Measurements from ENCODE around the gene AIG1. TPM values are rescaled to one million over a fixed set of nuclear protein-coding genes. Genes with fewer than 3 reads are reported as not detected.

Gene AIG1
- total RNA-seq, 3 donors from 2014 or later = 18.5 to 21.5 (median 21.0) TPM

GRCh38 chr6:143107911-143108761, 47.4 kb downstream of the AIG1 start:
- H3K4me3 ChIP-seq = no peak overlapping the region
- DNase-seq = no peak
- no peaks in the 10 kb centered on the region for H3K9me3 ChIP-seq
- H3K4me1 ChIP-seq (ENCODE audit: low read depth) = no peaks in the 10 kb centered on the region
- no peak for ATAC-seq
- intact Hi-C loops (cut with DNase I, micrococcal nuclease) = no loop called here
- H3K36me3 ChIP-seq (ENCODE audit: low read depth) = no peaks in the 10 kb centered on the region
- TF ChIP-seq CTCF (IDR thresholded peaks at IDR 0.05) = no peak

- Histone ChIP-seq H3K4me3 (no peak overlapping the region), H3K4me1 (ENCODE audit: low read depth) (no peaks in the 10 kb centered on the region), H3K9me3 (no peaks in the 10 kb centered on the region), H3K36me3 (ENCODE audit: low read depth) (no peaks in the 10 kb centered on the region)
- intact Hi-C loops (cut with DNase I, micrococcal nuclease) = no loop called here
- ATAC-seq (no peak), DNase-seq (no peak)
- no peak for TF ChIP-seq CTCF (IDR thresholded peaks at IDR 0.05)
Measured at GRCh38 chr6:143109196-143109595, 48.5 kb downstream of the AIG1 start.

GRCh38 chr6:143110572-143110971, 49.9 kb downstream of the AIG1 start:
- Histone ChIP-seq H3K4me3 (no peak overlapping the region), H3K4me1 (ENCODE audit: low read depth) (peaks cover 3% of the 10 kb centered on the region), H3K9me3 (no peaks in the 10 kb centered on the region), H3K36me3 (ENCODE audit: low read depth) (no peaks in the 10 kb centered on the region)
- no peak for ATAC-seq
- intact Hi-C loops (cut with DNase I, micrococcal nuclease) = no loop called here
- TF ChIP-seq CTCF (IDR thresholded peaks at IDR 0.05) = no peak
- DNase-seq = no peak

- H3K4me3 ChIP-seq = no peak overlapping the region
- H3K4me1 ChIP-seq (ENCODE audit: low read depth) = peaks cover 3% of the 10 kb centered on the region
- no peak for ATAC-seq
- TF ChIP-seq CTCF (IDR thresholded peaks at IDR 0.05) = no peak
- intact Hi-C loops (cut with DNase I, micrococcal nuclease) = no loop called here
- no peak for DNase-seq
- H3K9me3 ChIP-seq = no peaks in the 10 kb centered on the region
- no peaks in the 10 kb centered on the region for H3K36me3 ChIP-seq (ENCODE audit: low read depth)
Measured at GRCh38 chr6:143110996-143111395, 50.3 kb downstream of the AIG1 start.

- intact Hi-C loops (cut with DNase I, micrococcal nuclease) = no loop called here
- DNase-seq (no peak), ATAC-seq (no peak)
- Histone ChIP-seq H3K36me3 (ENCODE audit: low read depth) (no peaks in the 10 kb centered on the region), H3K4me3 (no peak overlapping the region), H3K9me3 (no peaks in the 10 kb centered on the region), H3K4me1 (ENCODE audit: low read depth) (peaks cover 3% of the 10 kb centered on the region)
- no peak for TF ChIP-seq CTCF (IDR thresholded peaks at IDR 0.05)
Measured at GRCh38 chr6:143111443-143111842, 50.8 kb downstream of the AIG1 start.
